ENCODE data around the gene SMCO1.
"Not testable (repeated sequence)": the region's sequence is repeated elsewhere in the genome, so short reads cannot be mapped to it uniquely, and the experiment has no call there.

SMCO1 gene

GRCh38 chr3:196471551-196471950 is 43.6 kb downstream of the SMCO1 start:
- Histone ChIP-seq H3K9me3 (ENCODE audit: control insufficient read depth, low read length) (no peaks in the 10 kb centered on the region), H3K4me1 (ENCODE audit: control insufficient read depth, insufficient read depth, low read length) (no peaks in the 10 kb centered on the region), H3K4me3 (ENCODE audit: low read length) (no peak overlapping the region), H3K27me3 (ENCODE audit: control insufficient read depth, insufficient read depth, low read length) (no peaks in the 10 kb centered on the region), H3K36me3 (ENCODE audit: control insufficient read depth, insufficient read depth, low read length) (no peaks in the 10 kb centered on the region), H3K9ac (ENCODE audit: low read length) (no peak overlapping the region)

GRCh38 chr3:196470182-196470581 is 45.0 kb downstream of the SMCO1 start:
- H3K27me3 ChIP-seq (ENCODE audit: control insufficient read depth, insufficient read depth, low read length); H3K36me3 ChIP-seq (ENCODE audit: control insufficient read depth, insufficient read depth, low read length); H3K4me1 ChIP-seq (ENCODE audit: control insufficient read depth, insufficient read depth, low read length): not testable (repeated sequence)

GRCh38 chr3:196463804-196464203 is 51.3 kb downstream of the SMCO1 start:
- Histone ChIP-seq H3K36me3 (ENCODE audit: control insufficient read depth, insufficient read depth, low read length) (no peaks in the 10 kb centered on the region), H3K9ac (ENCODE audit: low read length) (no peak overlapping the region), H3K9me3 (ENCODE audit: control insufficient read depth, low read length) (no peaks in the 10 kb centered on the region), H3K4me1 (ENCODE audit: control insufficient read depth, insufficient read depth, low read length) (no peaks in the 10 kb centered on the region), H3K4me3 (ENCODE audit: low read length) (no peak overlapping the region), H3K27me3 (ENCODE audit: control insufficient read depth, insufficient read depth, low read length) (no peaks in the 10 kb centered on the region)

More at GRCh38 chr3:196470182-196470581, 45.0 kb downstream of the SMCO1 start:
- not testable (repeated sequence) for H3K9me3 ChIP-seq (ENCODE audit: control insufficient read depth, low read length); H3K4me3 ChIP-seq (ENCODE audit: low read length); H3K9ac ChIP-seq (ENCODE audit: low read length)

GRCh38 chr3:196463478-196463756 is 51.7 kb downstream of the SMCO1 start:
- no peaks in the 10 kb centered on the region for H3K27me3 ChIP-seq (ENCODE audit: control insufficient read depth, insufficient read depth, low read length)
- no peak overlapping the region for H3K4me3 ChIP-seq (ENCODE audit: low read length)
- H3K9ac ChIP-seq (ENCODE audit: low read length) = no peak overlapping the region
- no peaks in the 10 kb centered on the region for H3K9me3 ChIP-seq (ENCODE audit: control insufficient read depth, low read length)
- H3K4me1 ChIP-seq (ENCODE audit: control insufficient read depth, insufficient read depth, low read length) = no peaks in the 10 kb centered on the region
- no peaks in the 10 kb centered on the region for H3K36me3 ChIP-seq (ENCODE audit: control insufficient read depth, insufficient read depth, low read length)

GRCh38 chr3:196462680-196463477 is 52.3 kb downstream of the SMCO1 start:
- not testable (repeated sequence) for H3K9ac ChIP-seq (ENCODE audit: low read length); H3K4me3 ChIP-seq (ENCODE audit: low read length); H3K4me1 ChIP-seq (ENCODE audit: control insufficient read depth, insufficient read depth, low read length); H3K36me3 ChIP-seq (ENCODE audit: control insufficient read depth, insufficient read depth, low read length); H3K9me3 ChIP-seq (ENCODE audit: control insufficient read depth, low read length); H3K27me3 ChIP-seq (ENCODE audit: control insufficient read depth, insufficient read depth, low read length)

- H3K4me1 ChIP-seq (ENCODE audit: control insufficient read depth, insufficient read depth, low read length) = no peaks in the 10 kb centered on the region
- no peaks in the 10 kb centered on the region for H3K9me3 ChIP-seq (ENCODE audit: control insufficient read depth, low read length)
- no peaks in the 10 kb centered on the region for H3K36me3 ChIP-seq (ENCODE audit: control insufficient read depth, insufficient read depth, low read length)
- no peak overlapping the region for H3K9ac ChIP-seq (ENCODE audit: low read length)
- no peaks in the 10 kb centered on the region for H3K27me3 ChIP-seq (ENCODE audit: control insufficient read depth, insufficient read depth, low read length)
- no peak overlapping the region for H3K4me3 ChIP-seq (ENCODE audit: low read length)
Observed at GRCh38 chr3:196458063-196458462, 57.1 kb downstream of the SMCO1 start.

- not testable (repeated sequence) for H3K36me3 ChIP-seq (ENCODE audit: control insufficient read depth, insufficient read depth, low read length); H3K9me3 ChIP-seq (ENCODE audit: control insufficient read depth, low read length); H3K9ac ChIP-seq (ENCODE audit: low read length); H3K4me3 ChIP-seq (ENCODE audit: low read length); H3K4me1 ChIP-seq (ENCODE audit: control insufficient read depth, insufficient read depth, low read length); H3K27me3 ChIP-seq (ENCODE audit: control insufficient read depth, insufficient read depth, low read length)
Observed at GRCh38 chr3:196457470-196457869, 57.7 kb downstream of the SMCO1 start.

Data from mucosa of stomach (tissue), 1 donor.